Measurements from ENCODE around the gene SUMO2. TPM values are rescaled to one million over a fixed set of nuclear protein-coding genes. Genes with fewer than 3 reads are reported as not detected.

SUMO2 gene
- total and polyA plus RNA-seq, 9 of the 15 experiments (the other 6 are each of a cell fraction or from before 2014, with no cell fraction given): 157 to 733 (median 419) TPM

- TF ChIP-seq, protein P1, sequence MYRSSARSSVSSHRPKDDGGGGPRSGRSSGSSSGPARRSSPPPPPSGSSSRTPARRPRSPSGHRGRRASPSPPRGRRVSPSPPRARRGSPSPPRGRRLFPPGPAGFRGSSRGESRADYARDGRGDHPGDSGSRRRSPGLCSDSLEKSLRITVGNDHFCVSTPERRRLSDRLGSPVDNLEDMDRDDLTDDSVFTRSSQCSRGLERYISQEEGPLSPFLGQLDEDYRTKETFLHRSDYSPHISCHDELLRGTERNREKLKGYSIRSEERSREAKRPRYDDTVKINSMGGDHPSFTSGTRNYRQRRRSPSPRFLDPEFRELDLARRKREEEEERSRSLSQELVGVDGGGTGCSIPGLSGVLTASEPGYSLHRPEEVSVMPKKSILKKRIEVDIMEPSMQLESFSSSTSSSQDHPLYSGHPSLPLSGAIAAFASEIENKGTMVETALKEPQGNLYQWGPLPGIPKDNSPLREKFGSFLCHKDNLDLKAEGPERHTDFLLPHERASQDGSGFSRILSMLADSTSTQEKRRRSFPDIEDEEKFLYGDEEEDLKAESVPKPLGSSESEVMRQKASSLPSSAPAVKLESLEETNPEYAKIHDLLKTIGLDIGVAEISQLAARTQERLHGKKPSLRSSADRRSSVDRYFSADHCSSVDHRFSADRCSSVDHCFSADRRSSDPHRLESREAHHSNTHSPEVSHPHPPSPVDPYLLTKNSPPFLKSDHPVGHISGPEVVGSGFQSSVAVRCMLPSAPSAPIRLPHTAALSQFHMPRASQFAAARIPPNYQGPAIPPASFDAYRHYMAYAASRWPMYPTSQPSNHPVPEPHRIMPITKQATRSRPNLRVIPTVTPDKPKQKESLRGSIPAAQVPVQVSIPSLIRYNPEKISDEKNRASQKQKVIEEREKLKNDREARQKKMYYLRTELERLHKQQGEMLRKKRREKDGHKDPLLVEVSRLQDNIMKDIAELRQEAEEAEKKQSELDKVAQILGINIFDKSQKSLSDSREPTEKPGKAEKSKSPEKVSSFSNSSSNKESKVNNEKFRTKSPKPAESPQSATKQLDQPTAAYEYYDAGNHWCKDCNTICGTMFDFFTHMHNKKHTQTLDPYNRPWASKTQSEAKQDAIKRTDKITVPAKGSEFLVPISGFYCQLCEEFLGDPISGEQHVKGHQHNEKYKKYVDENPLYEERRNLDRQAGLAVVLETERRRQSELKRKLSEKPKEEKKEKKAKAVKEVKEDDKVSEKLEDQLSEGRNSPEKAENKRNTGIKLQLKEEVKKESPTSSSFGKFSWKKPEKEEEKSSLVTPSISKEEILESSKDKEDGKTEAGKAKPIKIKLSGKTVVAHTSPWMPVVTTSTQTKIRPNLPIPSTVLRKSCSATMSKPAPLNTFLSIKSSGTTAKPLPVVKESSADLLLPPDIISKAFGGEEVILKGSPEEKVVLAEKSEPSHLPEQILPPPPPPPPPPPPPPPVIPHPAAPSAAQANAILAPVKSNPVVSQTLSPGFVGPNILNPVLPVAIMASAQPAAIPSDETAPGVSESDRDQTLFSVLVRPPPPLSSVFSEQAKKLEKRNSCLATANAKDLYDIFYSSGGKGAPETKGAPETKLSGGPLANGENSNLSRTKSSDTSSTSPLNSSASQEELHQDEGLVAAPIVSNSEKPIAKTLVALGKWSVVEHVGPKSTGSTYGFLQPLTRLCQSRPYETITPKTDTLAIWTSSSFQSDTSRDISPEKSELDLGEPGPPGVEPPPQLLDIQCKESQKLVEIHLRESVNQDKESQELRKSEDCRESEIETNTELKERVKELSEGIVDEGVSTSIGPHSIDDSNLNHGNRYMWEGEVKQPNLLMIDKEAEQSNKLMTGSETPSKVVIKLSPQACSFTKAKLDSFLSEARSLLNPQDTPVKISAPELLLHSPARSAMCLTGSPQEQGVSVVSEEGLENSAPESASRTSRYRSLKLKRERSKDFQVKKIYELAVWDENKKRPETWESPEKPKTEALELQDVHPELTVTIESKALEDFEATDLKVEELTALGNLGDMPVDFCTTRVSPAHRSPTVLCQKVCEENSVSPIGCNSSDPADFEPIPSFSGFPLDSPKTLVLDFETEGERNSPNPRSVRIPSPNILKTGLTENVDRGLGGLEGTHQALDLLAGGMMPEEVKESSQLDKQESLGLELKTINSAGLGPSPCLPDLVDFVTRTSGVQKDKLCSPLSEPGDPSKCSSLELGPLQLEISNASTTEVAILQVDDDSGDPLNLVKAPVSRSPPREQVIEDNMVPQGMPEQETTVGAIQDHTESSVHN (IDR thresholded peaks at IDR 0.05; ENCODE audit: borderline replicate concordance in 1 of 2, low read depth in 1 of 2): no peak
- TF ChIP-seq MEF2D (tag; conservative IDR thresholded peaks at IDR 0.05; ENCODE audit: low read depth): no peak
- no peak for TF ChIP-seq ZNF57 (CRISPR knock-in tag; IDR thresholded peaks at IDR 0.05)
- TF ChIP-seq GTF2F1 (IDR thresholded peaks at IDR 0.05; ENCODE audit: low read depth, low read length): no peak
- TF ChIP-seq KHSRP (IDR thresholded peaks at IDR 0.05): no peak
- TF ChIP-seq ZBTB9 (CRISPR knock-in tag; IDR thresholded peaks at IDR 0.05): no peak
- TF ChIP-seq POLR3G (IDR thresholded peaks at IDR 0.05; ENCODE audit: extremely low read depth, insufficient read length, insufficient replicate concordance): no peak
- no peak for TF ChIP-seq ZNF707 (CRISPR knock-in tag; conservative IDR thresholded peaks at IDR 0.05)
- no peak for TF ChIP-seq ZEB2 (IDR thresholded peaks at IDR 0.05)
- no peak for TF ChIP-seq ZNF830 (CRISPR knock-in tag; IDR thresholded peaks at IDR 0.05)
- TF ChIP-seq HOMEZ (CRISPR knock-in tag; IDR thresholded peaks at IDR 0.05): no peak
- TF ChIP-seq PRMT5 (CRISPR knock-in tag; IDR thresholded peaks at IDR 0.05): no peak
- TF ChIP-seq, protein P2, sequence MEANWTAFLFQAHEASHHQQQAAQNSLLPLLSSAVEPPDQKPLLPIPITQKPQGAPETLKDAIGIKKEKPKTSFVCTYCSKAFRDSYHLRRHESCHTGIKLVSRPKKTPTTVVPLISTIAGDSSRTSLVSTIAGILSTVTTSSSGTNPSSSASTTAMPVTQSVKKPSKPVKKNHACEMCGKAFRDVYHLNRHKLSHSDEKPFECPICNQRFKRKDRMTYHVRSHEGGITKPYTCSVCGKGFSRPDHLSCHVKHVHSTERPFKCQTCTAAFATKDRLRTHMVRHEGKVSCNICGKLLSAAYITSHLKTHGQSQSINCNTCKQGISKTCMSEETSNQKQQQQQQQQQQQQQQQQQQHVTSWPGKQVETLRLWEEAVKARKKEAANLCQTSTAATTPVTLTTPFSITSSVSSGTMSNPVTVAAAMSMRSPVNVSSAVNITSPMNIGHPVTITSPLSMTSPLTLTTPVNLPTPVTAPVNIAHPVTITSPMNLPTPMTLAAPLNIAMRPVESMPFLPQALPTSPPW (CRISPR knock-in tag; IDR thresholded peaks at IDR 0.05): peak; percentile 48; the same call in 1 of the 2 replicates
- TF ChIP-seq ZC3H8 (IDR thresholded peaks at IDR 0.05): no peak
Measured at GRCh38 chr17:75183999-75184884, 1.5 kb upstream of the SUMO2 start (continued).

All from K562 (cell line).